Measurements from ENCODE around the gene MAGI3.

The MAGI3 gene

GRCh38 chr1:113517983-113518382, 127.7 kb downstream of the MAGI3 start:
- Histone ChIP-seq H3K9me2 (replicated peaks; ENCODE audit: low read depth, low read length) (no peaks in the 10 kb centered on the region), H3K79me2 (ENCODE audit: insufficient read depth, low read length) (no peaks in the 10 kb centered on the region), H3K4me1 (ENCODE audit: insufficient read depth, low read length, poor library complexity, severe bottlenecking) (peaks cover 8% of the 10 kb centered on the region), H3K27me3 (ENCODE audit: insufficient read depth, low read length, poor library complexity, severe bottlenecking) (no peaks in the 10 kb centered on the region), H3K4me2 (ENCODE audit: low read depth, low read length, poor library complexity, severe bottlenecking) (no peak overlapping the region), H3K36me3 (ENCODE audit: insufficient read depth, low read length) (no peaks in the 10 kb centered on the region), H3K9me3 (ENCODE audit: insufficient read depth, low read depth, low read length) (no peaks in the 10 kb centered on the region), H3K9ac (ENCODE audit: low read depth, low read length, poor library complexity, severe bottlenecking) (no peak overlapping the region), H3K4me3 (ENCODE audit: low read length, poor library complexity, severe bottlenecking) (no peak overlapping the region), H2AFZ (ENCODE audit: low read length) (no peak overlapping the region), H4K20me1 (ENCODE audit: insufficient read depth, low read length, poor library complexity, severe bottlenecking) (no peaks in the 10 kb centered on the region), H3F3A (ENCODE audit: low read depth) (no peaks in the 10 kb centered on the region)
- TF ChIP-seq EZH2phosphoT487 (IDR thresholded peaks at IDR 0.05; ENCODE audit: borderline replicate concordance): no peak
- TF ChIP-seq CTCF (conservative IDR thresholded peaks at IDR 0.05; ENCODE audit: low read length): no peak

- no peak overlapping the region for H2AFZ ChIP-seq (ENCODE audit: low read length)
- TF ChIP-seq CTCF (conservative IDR thresholded peaks at IDR 0.05; ENCODE audit: low read length) (no peak), EZH2phosphoT487 (IDR thresholded peaks at IDR 0.05; ENCODE audit: borderline replicate concordance) (no peak)
- no peak overlapping the region for H3K9ac ChIP-seq (ENCODE audit: low read depth, low read length, poor library complexity, severe bottlenecking)
- no peaks in the 10 kb centered on the region for H4K20me1 ChIP-seq (ENCODE audit: insufficient read depth, low read length, poor library complexity, severe bottlenecking)
- peaks cover 8% of the 10 kb centered on the region for H3K4me1 ChIP-seq (ENCODE audit: insufficient read depth, low read length, poor library complexity, severe bottlenecking)
- H3K9me2 ChIP-seq (replicated peaks; ENCODE audit: low read depth, low read length): no peaks in the 10 kb centered on the region
- H3K4me2 ChIP-seq (ENCODE audit: low read depth, low read length, poor library complexity, severe bottlenecking): no peak overlapping the region
- H3K79me2 ChIP-seq (ENCODE audit: insufficient read depth, low read length): no peaks in the 10 kb centered on the region
- no peaks in the 10 kb centered on the region; the same call in 1 of the 2 replicates for H3K9me3 ChIP-seq (ENCODE audit: insufficient read depth, low read depth, low read length)
- H3K36me3 ChIP-seq (ENCODE audit: insufficient read depth, low read length): no peaks in the 10 kb centered on the region
- H3F3A ChIP-seq (ENCODE audit: low read depth): no peaks in the 10 kb centered on the region
- no peak overlapping the region for H3K4me3 ChIP-seq (ENCODE audit: low read length, poor library complexity, severe bottlenecking)
- H3K27me3 ChIP-seq (ENCODE audit: insufficient read depth, low read length, poor library complexity, severe bottlenecking): no peaks in the 10 kb centered on the region
These were observed 129.2 kb downstream of the MAGI3 start for GRCh38 chr1:113519556-113519955.

- H3K4me1 ChIP-seq (ENCODE audit: insufficient read depth, low read length, poor library complexity, severe bottlenecking): peaks cover 2% of the 10 kb centered on the region
- no peaks in the 10 kb centered on the region for H4K20me1 ChIP-seq (ENCODE audit: insufficient read depth, low read length, poor library complexity, severe bottlenecking)
- H2AFZ ChIP-seq (ENCODE audit: low read length): no peak overlapping the region
- no peaks in the 10 kb centered on the region; the same call in 1 of the 2 replicates for H3F3A ChIP-seq (ENCODE audit: low read depth)
- H3K4me2 ChIP-seq (ENCODE audit: low read depth, low read length, poor library complexity, severe bottlenecking): no peak overlapping the region
- no peaks in the 10 kb centered on the region for H3K79me2 ChIP-seq (ENCODE audit: insufficient read depth, low read length)
- H3K9me2 ChIP-seq (replicated peaks; ENCODE audit: low read depth, low read length): no peaks in the 10 kb centered on the region
- no peak overlapping the region for H3K4me3 ChIP-seq (ENCODE audit: low read length, poor library complexity, severe bottlenecking)
- H3K9me3 ChIP-seq (ENCODE audit: insufficient read depth, low read depth, low read length): no peaks in the 10 kb centered on the region
- TF ChIP-seq CTCF (conservative IDR thresholded peaks at IDR 0.05; ENCODE audit: low read length) (no peak), EZH2phosphoT487 (IDR thresholded peaks at IDR 0.05; ENCODE audit: borderline replicate concordance) (no peak)
- no peaks in the 10 kb centered on the region for H3K36me3 ChIP-seq (ENCODE audit: insufficient read depth, low read length)
- H3K9ac ChIP-seq (ENCODE audit: low read depth, low read length, poor library complexity, severe bottlenecking): no peak overlapping the region
- H3K27me3 ChIP-seq (ENCODE audit: insufficient read depth, low read length, poor library complexity, severe bottlenecking): no peaks in the 10 kb centered on the region
These were observed 139.7 kb downstream of the MAGI3 start for GRCh38 chr1:113530021-113530420.

Data from Loucy (cell line).